GM12891 (cell line): ENCODE results near the gene PLEKHJ1.

Experiments used
- POLR2A ChIP-seq: IDR thresholded peaks from 2 replicates; pipeline ENCODE4 v1.6.1; 2011; ENCODE audit warnings: low read depth, low read length, control low read depth
- POLR2AphosphoS5 ChIP-seq: IDR thresholded peaks from 2 replicates; pipeline ENCODE4 v1.6.1; 2011; ENCODE audit warnings: low read depth, low read length, control low read depth
- POU2F2 ChIP-seq: IDR thresholded peaks from 2 replicates; pipeline ENCODE4 v1.6.1; 2011; ENCODE audit warnings: low read depth, mild to moderate bottlenecking, control low read depth, low read length, moderate library complexity
- SPI1 ChIP-seq: IDR thresholded peaks from 2 replicates; pipeline ENCODE4 v1.6.1; 2011; ENCODE audit warnings: low read depth, low read length, control low read depth

- no peak for TF ChIP-seq POLR2A
- no peak for TF ChIP-seq POLR2AphosphoS5
- no peak for TF ChIP-seq POU2F2
- TF ChIP-seq SPI1 = no peak
Measured at GRCh38 chr19:2237051-2237868, 1.1 kb upstream of the PLEKHJ1 start.
